Activated naive CD8-positive, alpha-beta T cell (primary cell): ENCODE results near the gene SDS.

Experiments
- H3K27ac Mint-ChIP-seq: one replicate; pipeline ENCODE4 v1.8.0; 2021; ENCODE audit warnings: mixed read lengths
- H3K27me3 Mint-ChIP-seq: one replicate; pipeline ENCODE4 v1.8.0; 2021; ENCODE audit warnings: mixed read lengths
- H3K36me3 Mint-ChIP-seq: one replicate; pipeline ENCODE4 v1.8.0; 2021; ENCODE audit warnings: mixed read lengths
- H3K4me1 Mint-ChIP-seq: one replicate; pipeline ENCODE4 v1.8.0; 2021; ENCODE audit warnings: low read depth, mixed read lengths
- H3K4me3 Mint-ChIP-seq: one replicate; pipeline ENCODE4 v1.8.0; 2021; ENCODE audit warnings: mild to moderate bottlenecking, mixed read lengths
- H3K9me3 Mint-ChIP-seq: one replicate; pipeline ENCODE4 v1.8.0; 2021; ENCODE audit warnings: low read depth, mixed read lengths

The SDS gene

GRCh38 chr12:113436993-113437728, 33.5 kb upstream of the SDS start:
- Mint-ChIP-seq H3K27ac (no peak overlapping the region), H3K4me1 (no peaks in the 10 kb centered on the region), H3K27me3 (no peaks in the 10 kb centered on the region), H3K4me3 (no peak overlapping the region), H3K36me3 (no peaks in the 10 kb centered on the region), H3K9me3 (no peaks in the 10 kb centered on the region)

GRCh38 chr12:113436586-113436985, 32.9 kb upstream of the SDS start:
- H3K27me3 Mint-ChIP-seq = no peaks in the 10 kb centered on the region
- H3K27ac Mint-ChIP-seq = no peak overlapping the region
- H3K9me3 Mint-ChIP-seq = no peaks in the 10 kb centered on the region
- no peak overlapping the region for H3K4me3 Mint-ChIP-seq
- H3K36me3 Mint-ChIP-seq = no peaks in the 10 kb centered on the region
- H3K4me1 Mint-ChIP-seq = no peaks in the 10 kb centered on the region

GRCh38 chr12:113435367-113435766, 31.7 kb upstream of the SDS start:
- Mint-ChIP-seq H3K9me3 (no peaks in the 10 kb centered on the region), H3K4me3 (no peak overlapping the region), H3K27me3 (peaks cover 4% of the 10 kb centered on the region), H3K4me1 (no peaks in the 10 kb centered on the region), H3K27ac (no peak overlapping the region), H3K36me3 (no peaks in the 10 kb centered on the region)

- Mint-ChIP-seq H3K27me3 (peaks cover 4% of the 10 kb centered on the region), H3K4me1 (no peaks in the 10 kb centered on the region), H3K27ac (no peak overlapping the region), H3K4me3 (no peak overlapping the region), H3K9me3 (no peaks in the 10 kb centered on the region), H3K36me3 (no peaks in the 10 kb centered on the region)
These were observed 29.3 kb upstream of the SDS start for GRCh38 chr12:113432986-113433385.

GRCh38 chr12:113428482-113428881, 24.8 kb upstream of the SDS start:
- Mint-ChIP-seq H3K4me3 (no peak overlapping the region), H3K36me3 (no peaks in the 10 kb centered on the region), H3K9me3 (no peaks in the 10 kb centered on the region), H3K27ac (no peak overlapping the region), H3K27me3 (peaks cover 6% of the 10 kb centered on the region), H3K4me1 (no peaks in the 10 kb centered on the region)

- H3K36me3 Mint-ChIP-seq = no peaks in the 10 kb centered on the region
- no peaks in the 10 kb centered on the region for H3K4me1 Mint-ChIP-seq
- H3K27me3 Mint-ChIP-seq = peaks cover 6% of the 10 kb centered on the region
- H3K9me3 Mint-ChIP-seq = no peaks in the 10 kb centered on the region
- no peak overlapping the region for H3K27ac Mint-ChIP-seq
- H3K4me3 Mint-ChIP-seq = no peak overlapping the region
These were observed 24.2 kb upstream of the SDS start for GRCh38 chr12:113427882-113428281.

GRCh38 chr12:113425960-113426453, 22.3 kb upstream of the SDS start:
- H3K27ac Mint-ChIP-seq = no peak overlapping the region
- H3K4me1 Mint-ChIP-seq = no peaks in the 10 kb centered on the region
- H3K9me3 Mint-ChIP-seq = no peaks in the 10 kb centered on the region
- peaks cover 4% of the 10 kb centered on the region for H3K27me3 Mint-ChIP-seq
- H3K36me3 Mint-ChIP-seq = no peaks in the 10 kb centered on the region
- no peak overlapping the region for H3K4me3 Mint-ChIP-seq

- Mint-ChIP-seq H3K9me3 (no peaks in the 10 kb centered on the region), H3K4me3 (no peak overlapping the region), H3K4me1 (no peaks in the 10 kb centered on the region), H3K36me3 (no peaks in the 10 kb centered on the region), H3K27me3 (peaks cover 2% of the 10 kb centered on the region), H3K27ac (no peak overlapping the region)
These were observed 21.5 kb upstream of the SDS start for GRCh38 chr12:113424915-113425823.

GRCh38 chr12:113424456-113424855, 20.8 kb upstream of the SDS start:
- no peaks in the 10 kb centered on the region for H3K36me3 Mint-ChIP-seq
- no peak overlapping the region for H3K27ac Mint-ChIP-seq
- H3K9me3 Mint-ChIP-seq = no peaks in the 10 kb centered on the region
- H3K4me3 Mint-ChIP-seq = no peak overlapping the region
- no peaks in the 10 kb centered on the region for H3K4me1 Mint-ChIP-seq
- peaks cover 2% of the 10 kb centered on the region for H3K27me3 Mint-ChIP-seq

- no peaks in the 10 kb centered on the region for H3K4me1 Mint-ChIP-seq
- no peaks in the 10 kb centered on the region for H3K9me3 Mint-ChIP-seq
- H3K27ac Mint-ChIP-seq = no peak overlapping the region
- peaks cover 2% of the 10 kb centered on the region for H3K27me3 Mint-ChIP-seq
- no peaks in the 10 kb centered on the region for H3K36me3 Mint-ChIP-seq
- H3K4me3 Mint-ChIP-seq = no peak overlapping the region
These were observed 19.4 kb upstream of the SDS start for GRCh38 chr12:113422886-113423669.

GRCh38 chr12:113422030-113422885, 18.6 kb upstream of the SDS start, which contains the start of gene SDSL:
TSS of gene SDSL (plus strand) at chr12:113422380. CDS start at chr12:113427983, 5,603 bp downstream.
- Mint-ChIP-seq H3K9me3 (no peaks in the 10 kb centered on the region), H3K27me3 (peaks cover under 1% of the 10 kb centered on the region), H3K27ac (no peak within 1 kb of the TSS), H3K4me1 (no peaks in the 10 kb centered on the region), H3K36me3 (no peaks in the 10 kb centered on the region), H3K4me3 (no peak within 1 kb of the TSS)

GRCh38 chr12:113420996-113421595, 17.4 kb upstream of the SDS start:
- Mint-ChIP-seq H3K9me3 (no peaks in the 10 kb centered on the region), H3K4me1 (no peaks in the 10 kb centered on the region), H3K36me3 (no peaks in the 10 kb centered on the region), H3K27ac (no peak overlapping the region), H3K4me3 (no peak overlapping the region), H3K27me3 (no peaks in the 10 kb centered on the region)

GRCh38 chr12:113418213-113418879, 14.7 kb upstream of the SDS start:
- H3K27ac Mint-ChIP-seq = no peak overlapping the region
- peaks cover 2% of the 10 kb centered on the region for H3K27me3 Mint-ChIP-seq
- H3K9me3 Mint-ChIP-seq = no peaks in the 10 kb centered on the region
- no peaks in the 10 kb centered on the region for H3K36me3 Mint-ChIP-seq
- H3K4me3 Mint-ChIP-seq = no peak overlapping the region
- no peaks in the 10 kb centered on the region for H3K4me1 Mint-ChIP-seq
